ENCODE data around the gene NEFH. TPM values are rescaled to one million over a fixed set of nuclear protein-coding genes. Genes with fewer than 3 reads are reported as not detected.
"Not testable (repeated sequence)": the region's sequence is repeated elsewhere in the genome, so short reads cannot be mapped to it uniquely, and the experiment has no call there.

NEFH gene
- 10 to 100 TPM in 1 of 12 donors, 1 to 10 TPM in 9, under 1 TPM in 1, not detected in 1; 0.19 to 10.5 (median 2.1) TPM for polyA plus RNA-seq (ENCODE audit: insufficient read length in 12 of 12)
- long read RNA-seq, donor 1, partial matches to known transcripts = 42 of 43 reads
- long read RNA-seq, donor 1, other reads (novel, unspliced or antisense) = 0 of 43 reads
- long read RNA-seq, donor 2, partial matches to known transcripts = 0 of 1 reads
- long read RNA-seq, donor 2, other reads (novel, unspliced or antisense) = 0 of 1 reads
- long read RNA-seq, donor 3 = 0 reads
- long read RNA-seq, donor 4 = 0 reads
- long read RNA-seq, donor 5, partial matches to known transcripts = 0 of 2 reads
- long read RNA-seq, donor 5, other reads (novel, unspliced or antisense) = 0 of 2 reads
- long read RNA-seq, donor 6, partial matches to known transcripts = 0 of 1 reads
- long read RNA-seq, donor 6, other reads (novel, unspliced or antisense) = 0 of 1 reads
- long read RNA-seq, donor 7, partial matches to known transcripts = 0 of 1 reads
- long read RNA-seq, donor 7, other reads (novel, unspliced or antisense) = 0 of 1 reads
- long read RNA-seq, donor 8 = 0 reads
- long read RNA-seq, donor 9 = 0 reads
- long read RNA-seq, donor 10 = 0 reads
- long read RNA-seq, donor 11, partial matches to known transcripts = 0 of 1 reads
- long read RNA-seq, donor 11, other reads (novel, unspliced or antisense) = 0 of 1 reads

- DNase-seq = no peak
Measured at GRCh38 chr22:29479417-29480261, at the start of gene NEFH. Gene NEFH (plus strand): TSS chr22:29480218. CDS start chr22:29480263, 45 bp downstream.

- no peak for DNase-seq
Measured at GRCh38 chr22:29431986-29432385, 48.0 kb upstream of the NEFH start.

DNA sequence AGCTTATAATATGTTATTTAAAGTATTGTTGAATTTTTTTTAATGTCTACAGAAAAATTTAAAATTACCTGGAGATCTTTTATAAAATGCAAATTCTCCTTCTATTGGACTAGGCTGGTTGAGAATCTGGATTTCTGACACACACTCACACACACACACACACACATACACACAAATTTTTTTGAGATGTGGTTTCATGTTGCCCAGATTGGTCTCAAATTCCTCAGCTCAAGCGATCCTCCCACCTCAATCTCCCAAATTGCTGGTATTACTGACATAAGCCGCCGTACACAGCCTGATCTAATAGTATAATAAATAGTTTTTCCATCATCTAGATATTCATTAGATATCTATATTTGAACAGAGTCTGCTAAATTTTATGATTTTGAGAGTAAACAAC is 46.2 kb upstream of the NEFH start:
- DNase-seq = no peak

GRCh38 chr22:29434288-29434687 is 45.7 kb upstream of the NEFH start:
- DNase-seq = no peak

GRCh38 chr22:29435236-29436136 is 44.5 kb upstream of the NEFH start:
- peak; percentile 26 for DNase-seq

GRCh38 chr22:29438283-29438682 is 41.7 kb upstream of the NEFH start, which contains the start of gene RFPL1:
Gene RFPL1 (plus strand): TSS chr22:29438583.
- DNase-seq = not testable (repeated sequence)

- DNase-seq = no peak
Measured at GRCh38 chr22:29442976-29443375, 37.0 kb upstream of the NEFH start.

DNA sequence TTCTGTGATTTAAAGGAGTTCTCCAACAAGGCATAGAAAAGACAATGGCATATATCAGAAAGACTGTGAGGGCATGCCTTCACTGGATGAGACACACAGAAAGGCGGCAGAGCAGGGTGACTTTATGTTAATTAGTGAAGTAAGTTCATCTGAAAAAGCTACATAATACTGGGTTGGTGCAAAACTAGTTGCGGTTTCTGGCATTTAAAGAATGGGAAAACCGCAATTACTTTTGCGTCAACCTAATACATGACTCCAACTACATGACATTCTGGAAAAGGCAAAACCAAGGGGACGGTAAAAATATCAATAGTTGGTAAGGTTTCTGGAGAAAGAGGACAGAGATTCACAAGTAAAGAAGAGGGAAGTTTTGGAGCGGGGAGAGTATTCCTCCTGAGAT is 36.6 kb upstream of the NEFH start:
- DNase-seq = no peak

DNA sequence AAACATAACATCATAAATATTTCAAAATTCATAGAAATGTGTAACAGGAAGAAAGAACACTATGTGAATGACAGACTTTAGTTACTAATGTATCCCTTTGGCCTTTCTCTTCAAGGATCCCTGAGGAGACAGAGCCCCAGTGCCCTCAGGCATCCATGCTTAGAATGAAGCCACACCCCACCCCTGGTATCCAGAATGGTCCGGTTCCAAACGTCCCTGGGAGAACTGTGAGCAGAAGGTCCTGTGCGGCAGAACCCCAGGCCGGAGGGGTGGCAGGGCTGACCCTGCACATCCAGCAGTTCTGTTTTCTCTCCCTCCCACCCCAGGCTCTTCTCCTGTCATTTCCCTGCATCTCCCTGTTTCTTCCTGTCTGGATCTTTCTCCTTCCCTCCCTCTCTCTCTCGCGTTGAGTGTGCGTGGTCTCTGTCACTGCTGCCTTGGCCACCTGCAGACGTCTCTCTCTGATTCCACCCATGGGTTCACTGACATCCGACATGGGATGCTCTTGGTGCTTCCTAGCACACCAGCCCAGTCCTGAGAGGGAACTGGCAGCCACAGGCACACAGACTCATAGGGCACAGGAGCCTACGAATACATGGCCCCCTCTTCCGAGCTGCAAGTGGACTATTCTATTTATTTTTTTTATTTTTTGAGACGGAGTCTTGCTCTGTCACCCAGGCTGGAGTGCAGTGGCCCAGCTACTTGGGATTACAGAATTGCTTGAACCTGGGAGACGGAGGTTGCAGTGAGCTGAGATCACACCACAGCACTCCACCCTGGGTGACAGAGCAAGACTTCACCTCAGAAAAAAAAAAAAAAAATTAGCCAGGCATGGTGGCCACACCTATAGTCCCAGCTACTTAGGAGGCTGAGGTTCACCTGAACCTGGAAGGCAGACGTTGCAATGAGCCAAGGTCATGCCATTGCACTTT is 35.9 kb upstream of the NEFH start:
- no peak for DNase-seq

- DNase-seq = no peak
Measured at GRCh38 chr22:29445508-29445907, 34.5 kb upstream of the NEFH start.

DNA sequence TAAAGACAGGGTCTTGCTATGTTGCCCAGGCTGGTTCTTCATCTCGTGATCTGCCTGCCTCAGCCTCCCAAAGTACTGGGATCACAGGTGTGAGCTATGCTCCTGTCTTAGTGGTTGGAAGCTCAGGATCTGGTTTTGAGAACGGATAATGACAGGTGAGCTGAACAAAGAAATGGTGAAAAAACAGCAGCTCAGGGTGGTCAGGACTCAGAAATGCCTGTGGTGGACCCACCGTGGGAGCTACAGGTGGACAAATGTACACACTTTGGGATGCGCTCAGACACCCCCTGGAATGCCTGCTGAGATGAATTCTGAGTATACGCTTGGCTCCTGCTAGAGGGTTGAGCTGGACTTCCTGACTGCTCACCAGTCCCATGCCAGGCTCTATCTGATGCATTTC is 32.1 kb upstream of the NEFH start:
- DNase-seq = no peak

- DNase-seq = no peak
Measured at GRCh38 chr22:29449296-29449875, 30.6 kb upstream of the NEFH start.

DNA sequence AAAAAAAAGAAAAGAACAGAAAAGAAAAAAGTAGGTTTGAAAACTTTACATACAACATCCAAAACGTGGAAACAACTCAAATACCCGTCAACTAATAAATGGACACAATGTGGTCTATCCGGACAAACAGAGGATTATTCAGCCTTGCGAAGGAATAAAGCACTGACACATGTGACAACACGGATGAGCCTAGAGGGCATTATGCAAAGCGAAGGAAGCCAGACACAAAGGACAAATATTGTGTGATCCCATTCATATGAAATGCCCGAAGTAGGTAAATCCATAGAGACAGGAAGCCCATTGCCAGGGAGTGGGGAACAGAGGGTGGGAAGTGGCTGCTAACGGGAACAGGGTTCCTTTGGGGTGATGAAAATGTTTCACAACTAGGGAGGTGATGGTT is 29.8 kb upstream of the NEFH start:
- DNase-seq = no peak

GRCh38 chr22:29451863-29452262 is 28.2 kb upstream of the NEFH start:
- no peak for DNase-seq

- no peak for DNase-seq
Measured at GRCh38 chr22:29454276-29454675, 25.7 kb upstream of the NEFH start.

- DNase-seq = no peak
Measured at GRCh38 chr22:29456211-29456671, 23.8 kb upstream of the NEFH start.

DNA sequence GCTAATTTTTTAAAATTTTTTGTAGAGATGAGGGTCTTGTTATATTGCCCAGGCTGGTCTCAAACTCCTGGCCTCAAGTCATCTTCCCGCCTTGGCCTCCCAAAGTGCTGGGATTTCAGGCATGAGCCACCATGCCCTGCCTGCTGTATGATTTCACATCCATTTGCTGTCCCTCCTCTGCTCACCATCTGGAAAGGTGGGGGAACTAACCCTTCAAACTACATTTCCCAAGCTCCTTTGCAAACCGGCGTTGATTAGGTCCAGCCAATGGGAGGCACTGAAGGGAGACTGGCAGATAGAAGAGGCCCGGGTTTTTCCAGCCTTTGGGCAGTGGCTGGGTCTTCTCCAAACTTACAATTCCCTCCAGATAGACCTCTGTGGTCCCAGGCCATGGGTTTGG is 22.3 kb upstream of the NEFH start:
- no peak for DNase-seq

- DNase-seq = no peak
Measured at GRCh38 chr22:29458551-29458950, 21.5 kb upstream of the NEFH start.

DNA sequence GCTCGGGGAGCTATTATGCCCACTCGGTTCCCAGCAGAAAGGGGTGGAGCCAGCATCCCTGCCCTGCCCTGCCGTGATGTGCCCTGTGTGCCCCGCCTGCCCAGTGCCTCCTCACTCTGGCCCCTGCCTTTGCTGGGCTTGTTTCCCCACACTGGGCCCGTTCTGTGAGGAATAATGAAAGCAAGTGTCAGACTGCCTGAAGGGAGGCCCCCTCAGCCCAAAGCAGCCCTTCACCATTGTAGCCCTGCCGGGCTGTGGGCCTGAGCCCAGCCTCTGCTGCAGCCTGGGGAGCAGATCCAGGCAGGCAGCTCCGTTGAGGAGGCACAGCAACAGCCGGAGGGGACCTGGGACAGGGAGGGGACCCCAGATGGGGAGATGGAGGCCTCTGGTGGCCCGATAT is 20.2 kb upstream of the NEFH start:
- no peak for DNase-seq

- no peak for DNase-seq
Measured at GRCh38 chr22:29461263-29461662, 18.8 kb upstream of the NEFH start.
